GM19239 (cell line): ENCODE results near the gene ADM5.
"Not testable (repeated sequence)": the region's sequence is repeated elsewhere in the genome, so short reads cannot be mapped to it uniquely, and the experiment has no call there.

Source experiments
- DNase-seq: peaks from one replicate; pipeline ENCODE4 v3.0.0; 2011; ENCODE audit warnings: low spot score; ENCODE audit not compliant: insufficient read length
- FAIRE-seq: peaks from 2 replicates; lab custom pipeline; 2011; peaks lifted over from hg19 to GRCh38; lab: Jason Lieb, UNC

Gene ADM5

DNA sequence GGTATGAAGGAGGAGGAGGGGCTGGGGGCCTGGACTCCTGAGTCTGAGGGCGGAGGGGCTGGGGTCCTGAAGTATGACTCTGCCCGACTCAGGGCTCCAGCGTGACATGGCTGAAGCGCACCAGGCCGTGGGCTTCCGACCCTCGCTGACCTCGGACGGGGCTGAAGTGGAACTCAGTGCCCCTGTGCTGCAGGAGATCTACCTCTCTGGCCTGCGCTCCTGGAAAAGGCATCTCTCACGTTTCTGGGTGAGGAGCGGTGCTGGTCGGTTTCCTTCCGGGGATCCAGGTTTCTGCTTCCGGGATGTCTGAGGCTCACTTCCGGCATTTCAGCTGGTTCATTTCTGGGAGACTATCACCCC is 2.7 kb downstream of the ADM5 start:
- DNase-seq, result no peak
- no peak for FAIRE-seq

DNA sequence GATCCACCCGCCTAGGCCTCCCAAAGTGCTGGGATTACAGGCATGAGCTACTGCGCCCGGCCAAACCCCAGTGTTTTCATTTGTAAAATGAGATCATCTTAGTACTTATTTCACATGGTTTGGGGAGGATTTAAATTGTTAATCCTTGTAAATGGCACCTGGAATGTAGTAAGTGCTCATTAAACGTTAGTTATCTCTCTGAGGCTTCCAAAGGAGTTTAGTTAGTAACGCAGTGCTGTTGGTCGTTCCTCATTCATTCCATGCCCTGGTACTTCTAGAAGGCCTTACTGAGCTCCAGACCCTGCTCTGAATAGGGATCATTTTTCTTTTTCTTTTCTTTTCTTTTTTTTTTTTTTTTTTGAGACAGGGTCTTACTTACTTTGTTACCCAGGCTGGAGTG is 6.7 kb downstream of the ADM5 start:
- FAIRE-seq (no peak), DNase-seq (no peak)

DNA sequence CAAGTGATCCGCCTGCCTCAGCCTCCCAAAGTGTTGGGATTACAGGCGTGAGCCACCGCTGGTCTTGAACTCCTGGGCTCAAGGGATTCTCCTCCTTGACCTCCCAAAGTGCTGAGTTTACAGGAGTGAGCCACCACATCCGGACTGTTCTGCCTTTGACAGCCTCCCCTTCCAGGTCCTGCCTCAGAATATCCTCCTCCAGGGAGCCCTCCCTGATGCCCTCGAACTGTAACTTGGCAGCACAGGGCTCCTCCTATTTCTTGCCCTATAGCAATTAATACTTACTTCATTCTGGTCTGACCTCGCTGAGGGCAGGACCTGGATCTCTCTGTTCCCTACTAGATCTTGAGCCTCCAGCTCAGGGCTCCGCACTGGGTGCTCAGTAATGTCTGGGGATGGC is 7.5 kb downstream of the ADM5 start:
- DNase-seq, result no peak
- FAIRE-seq, result no peak

DNA sequence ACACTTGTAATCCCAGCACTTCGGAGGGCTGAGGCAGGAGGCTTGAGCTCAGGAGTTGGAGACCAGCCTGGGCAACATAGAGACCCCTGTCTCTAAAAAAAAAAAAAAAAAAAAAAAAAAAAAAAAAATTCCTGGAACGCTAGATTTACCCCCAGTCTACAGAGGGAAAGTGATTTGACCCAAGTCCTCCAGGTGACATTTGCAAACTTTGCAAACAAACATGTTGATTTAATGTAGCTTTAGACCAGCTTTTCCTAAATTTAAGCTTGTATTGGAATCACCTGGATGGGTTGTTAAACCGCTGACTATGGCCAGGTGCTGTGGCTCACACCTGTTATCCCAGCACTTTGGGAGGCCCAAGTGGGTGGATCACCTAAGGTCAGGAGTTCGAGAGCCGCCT is 10.0 kb downstream of the ADM5 start:
- DNase-seq (no peak), FAIRE-seq (no peak)

DNA sequence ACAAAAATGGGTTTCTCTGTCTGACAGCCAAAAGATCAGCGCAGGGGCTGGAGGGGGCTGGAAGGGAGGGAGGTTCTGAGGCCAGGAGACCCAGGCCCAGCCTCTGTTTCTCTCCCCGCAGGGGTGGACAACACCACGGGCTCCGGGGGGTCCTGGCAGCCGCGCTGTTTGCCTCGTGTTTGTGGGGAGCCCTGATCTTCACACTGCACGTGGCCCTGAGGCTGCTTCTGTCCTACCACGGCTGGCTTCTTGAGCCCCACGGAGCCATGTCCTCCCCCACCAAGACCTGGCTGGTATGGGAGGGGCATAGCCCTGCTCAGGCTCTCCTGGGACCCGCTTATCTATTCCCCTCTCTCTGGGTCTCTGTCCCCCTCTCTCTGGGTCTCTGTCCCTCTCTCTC is 11.2 kb downstream of the ADM5 start:
- FAIRE-seq (no peak), DNase-seq (no peak)

DNA sequence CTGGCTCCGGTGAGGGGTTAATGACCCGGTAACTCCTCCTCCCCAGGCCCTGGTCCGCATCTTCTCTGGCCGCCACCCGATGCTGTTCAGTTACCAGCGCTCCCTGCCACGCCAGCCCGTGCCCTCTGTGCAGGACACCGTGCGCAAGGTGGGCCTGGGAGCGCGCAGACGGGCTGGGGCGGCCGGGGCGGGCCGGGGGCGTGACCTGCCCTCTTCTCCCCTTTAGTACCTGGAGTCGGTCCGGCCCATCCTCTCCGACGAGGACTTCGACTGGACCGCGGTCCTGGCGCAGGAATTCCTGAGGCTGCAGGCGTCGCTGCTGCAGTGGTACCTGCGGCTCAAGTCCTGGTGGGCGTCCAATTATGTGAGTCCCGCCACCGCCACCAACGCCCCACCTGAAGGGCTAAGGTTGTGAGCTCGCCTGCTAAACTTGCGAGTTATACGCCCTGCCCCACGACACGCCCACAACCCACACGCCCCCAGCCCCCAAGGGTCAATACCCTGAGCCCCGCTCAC is 11.9 kb downstream of the ADM5 start:
- FAIRE-seq (no peak), DNase-seq (no peak)

DNA sequence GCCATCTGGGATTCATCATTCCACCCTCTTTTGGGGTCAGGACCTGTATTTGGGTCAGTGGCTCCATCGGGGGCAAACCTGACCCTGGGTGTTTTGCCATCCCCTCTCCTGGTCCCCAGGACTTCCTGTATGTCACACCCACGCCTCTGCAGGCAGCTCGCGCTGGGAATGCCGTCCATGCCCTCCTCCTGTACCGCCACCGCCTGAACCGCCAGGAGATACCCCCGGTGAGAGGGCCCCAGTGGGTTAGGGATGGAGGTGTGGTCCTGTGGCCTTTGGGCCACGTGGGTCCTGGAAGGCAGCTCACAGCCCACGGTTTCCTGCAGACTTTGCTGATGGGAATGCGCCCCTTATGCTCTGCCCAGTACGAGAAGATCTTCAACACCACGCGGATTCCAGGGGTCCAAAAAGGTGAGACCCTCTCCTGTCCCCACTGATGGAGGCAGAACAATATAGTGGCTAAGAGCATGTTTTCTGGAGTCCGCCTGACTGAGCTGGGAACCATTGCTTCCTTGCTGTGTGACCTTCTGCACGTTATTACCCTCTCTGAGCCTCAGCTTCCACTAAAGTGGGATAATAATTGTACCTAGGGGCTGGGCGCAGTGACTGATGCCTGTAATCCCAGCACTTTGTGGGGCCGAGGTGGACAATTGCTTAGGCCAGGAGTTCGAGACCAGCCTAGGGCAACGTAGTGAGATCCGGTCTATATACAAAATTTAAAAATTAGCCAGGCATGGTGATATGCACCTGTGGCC is 15.7 kb downstream of the ADM5 start:
- no peak for FAIRE-seq
- no peak for DNase-seq

DNA sequence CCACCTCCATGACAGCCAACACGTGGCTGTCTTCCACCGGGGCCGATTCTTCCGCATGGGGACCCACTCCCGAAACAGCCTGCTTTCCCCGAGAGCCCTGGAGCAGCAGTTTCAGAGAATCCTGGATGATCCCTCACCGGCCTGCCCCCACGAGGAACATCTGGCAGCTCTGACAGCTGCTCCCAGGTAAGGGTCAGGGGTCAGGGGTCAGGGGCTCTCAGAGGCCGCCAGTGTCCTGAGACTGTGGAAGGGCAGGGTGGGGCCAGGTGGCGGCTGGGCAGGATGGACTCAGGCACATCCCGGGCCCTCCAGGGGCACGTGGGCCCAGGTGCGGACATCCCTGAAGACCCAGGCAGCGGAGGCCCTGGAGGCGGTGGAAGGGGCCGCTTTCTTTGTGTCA is 16.5 kb downstream of the ADM5 start:
- DNase-seq, result no peak
- FAIRE-seq, result no peak

DNA sequence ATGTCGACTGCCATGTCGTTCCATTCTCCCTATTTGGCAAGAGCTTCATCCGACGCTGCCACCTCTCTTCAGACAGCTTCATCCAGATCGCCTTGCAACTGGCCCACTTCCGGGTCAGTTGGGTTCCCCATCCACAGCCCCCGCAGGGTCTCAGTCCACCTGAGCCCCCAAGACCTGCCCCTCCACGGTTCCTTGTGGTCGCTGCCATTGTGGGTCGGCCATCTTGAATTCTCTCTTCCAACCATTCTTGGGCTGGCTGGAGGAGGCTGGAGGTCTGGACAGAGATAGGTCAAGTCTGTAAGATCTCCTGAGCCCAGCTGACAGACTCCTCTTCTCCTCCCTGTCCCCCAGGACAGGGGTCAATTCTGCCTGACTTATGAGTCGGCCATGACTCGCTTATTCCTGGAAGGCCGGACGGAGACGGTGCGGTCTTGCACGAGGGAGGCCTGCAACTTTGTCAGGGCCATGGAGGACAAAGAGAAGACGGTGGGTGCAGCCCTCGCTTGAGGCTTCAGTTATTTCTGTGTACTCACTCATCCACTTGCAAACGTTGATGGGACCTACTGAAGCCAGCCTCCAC is 21.1 kb downstream of the ADM5 start:
- no peak for DNase-seq
- FAIRE-seq, result no peak

DNA sequence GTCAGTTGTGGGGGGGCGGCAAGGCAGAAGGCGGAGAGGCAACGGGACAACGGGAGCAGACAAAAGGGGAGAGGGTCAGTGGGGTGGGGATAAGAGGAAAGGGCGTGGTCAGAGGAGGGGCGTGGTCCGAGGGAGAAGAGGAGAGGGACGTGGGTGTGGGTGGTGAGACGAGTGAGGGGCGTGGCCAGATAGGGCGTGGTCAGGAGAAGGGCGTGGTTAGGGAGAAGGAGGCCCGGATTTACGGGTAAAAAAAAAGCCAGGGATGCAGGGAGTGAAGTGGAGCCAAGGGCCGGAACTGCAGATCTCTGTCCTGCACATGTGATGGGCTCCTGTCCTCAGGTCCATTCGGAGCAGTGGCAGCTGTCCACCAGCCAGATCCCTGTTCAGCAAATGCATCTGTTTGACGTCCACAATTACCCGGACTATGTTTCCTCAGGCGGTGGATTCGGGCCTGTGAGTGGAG is 23.0 kb downstream of the ADM5 start:
- no peak for FAIRE-seq

DNA sequence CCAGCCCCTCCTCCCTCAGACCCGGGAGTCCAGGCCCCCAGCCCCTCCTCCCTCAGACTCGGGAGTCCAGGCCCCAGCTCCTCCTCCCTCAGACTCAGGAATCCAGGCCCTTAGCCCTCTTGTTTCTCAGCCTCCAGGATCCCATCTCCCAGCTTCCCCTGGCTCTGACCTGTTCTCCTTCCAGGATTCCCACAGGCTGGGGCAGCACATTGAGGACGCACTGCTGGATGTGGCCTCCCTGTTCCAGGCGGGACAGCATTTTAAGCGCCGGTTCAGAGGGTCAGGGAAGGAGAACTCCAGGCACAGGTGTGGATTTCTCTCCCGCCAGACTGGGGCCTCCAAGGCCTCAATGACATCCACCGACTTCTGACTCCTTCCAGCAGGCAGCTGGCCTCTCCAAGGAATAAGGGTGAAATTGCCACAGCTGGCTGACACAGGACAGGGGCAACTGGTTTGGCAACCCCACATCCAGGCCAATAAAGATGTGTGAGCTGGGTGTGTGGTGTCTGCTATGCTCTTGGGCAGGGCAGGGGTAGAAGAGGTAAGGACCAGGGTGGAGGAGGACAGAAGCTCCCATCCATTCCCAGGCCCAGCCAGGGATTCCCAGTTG is 23.9 kb downstream of the ADM5 start:
- no peak for DNase-seq
- FAIRE-seq, result no peak

More for the DNA sequence above, 23.0 kb downstream of the ADM5 start:
- DNase-seq, result no peak

DNA sequence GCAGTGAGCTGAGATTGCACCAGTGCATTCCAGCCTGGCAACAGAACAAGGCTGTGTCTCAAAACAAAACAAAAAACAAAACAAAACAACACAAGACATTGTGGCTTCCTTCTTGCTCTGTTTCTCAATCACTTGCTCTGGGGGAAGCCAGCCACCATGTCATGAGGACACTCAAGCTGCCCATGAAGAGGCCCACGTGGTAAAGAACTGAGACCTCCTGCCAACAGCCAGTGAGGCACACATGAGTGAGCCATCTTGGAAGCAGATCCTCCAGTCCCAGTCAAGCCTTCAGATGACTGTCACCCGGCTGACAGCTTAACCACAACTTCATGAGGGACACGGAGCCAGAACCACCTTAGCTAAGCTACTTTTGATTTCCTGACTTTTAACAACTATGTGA is 26.8 kb downstream of the ADM5 start:
- DNase-seq (no peak), FAIRE-seq (no peak)

DNA sequence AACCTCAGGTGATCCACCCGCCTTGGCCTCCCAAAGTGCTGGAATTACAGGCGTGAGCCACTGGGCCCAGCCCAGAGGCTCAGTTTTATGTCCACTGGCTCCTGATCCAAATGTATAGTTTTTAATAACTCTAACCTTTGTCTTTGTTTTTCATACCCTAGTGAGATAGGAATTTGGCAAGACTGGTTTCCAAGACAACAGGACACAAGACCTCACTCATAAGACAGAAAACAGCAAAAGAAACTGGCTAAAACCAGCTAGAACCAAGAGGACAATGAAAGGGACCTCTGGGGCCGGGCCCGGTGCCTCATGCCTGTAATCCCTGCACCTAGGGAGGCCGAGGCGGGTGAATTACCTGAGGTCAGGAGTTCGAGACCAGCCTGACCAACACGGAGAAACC is 29.1 kb downstream of the ADM5 start:
- no peak for DNase-seq

DNA sequence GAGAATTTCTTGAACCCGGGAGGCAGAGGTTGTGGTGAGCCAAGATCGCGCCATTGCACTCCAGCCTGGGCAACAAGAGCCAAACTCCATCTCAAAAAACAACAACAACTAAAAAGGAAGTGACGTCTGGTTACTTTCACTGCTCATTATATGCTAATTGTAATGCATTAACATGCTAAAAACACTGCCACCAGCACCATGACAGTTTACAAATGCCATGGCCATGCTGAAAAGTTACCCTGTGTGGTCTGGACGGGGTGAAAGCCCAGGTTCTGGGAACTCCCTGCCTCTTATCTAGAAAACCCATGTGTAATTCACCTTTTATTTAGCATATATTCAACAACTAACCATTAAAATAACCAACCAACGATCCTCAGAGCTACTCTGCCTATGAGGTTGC is 29.6 kb downstream of the ADM5 start:
- FAIRE-seq (no peak), DNase-seq (no peak)

More for the DNA sequence above, 29.1 kb downstream of the ADM5 start:
- no peak for FAIRE-seq

DNA sequence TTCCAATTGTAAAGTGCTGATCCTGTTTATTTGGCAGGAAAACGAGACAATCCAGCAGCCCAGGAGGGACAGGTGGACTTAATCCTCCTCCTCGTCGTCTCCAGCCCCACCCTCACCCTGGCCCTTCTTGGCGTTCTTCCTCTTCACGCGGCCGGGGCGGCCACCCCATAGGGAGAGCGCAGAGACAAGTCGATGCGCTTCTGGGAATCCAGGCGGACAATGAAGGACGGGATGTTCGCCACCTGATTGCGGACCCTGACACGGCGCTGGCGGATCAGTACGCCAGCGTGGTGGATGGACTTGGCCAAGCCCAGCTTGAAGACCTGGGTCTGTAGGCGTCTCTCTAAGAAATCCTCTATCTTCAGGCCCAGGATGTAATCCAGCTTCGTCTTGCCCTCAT is 30.0 kb downstream of the ADM5 start:
- DNase-seq, FAIRE-seq: not testable (repeated sequence)

DNA sequence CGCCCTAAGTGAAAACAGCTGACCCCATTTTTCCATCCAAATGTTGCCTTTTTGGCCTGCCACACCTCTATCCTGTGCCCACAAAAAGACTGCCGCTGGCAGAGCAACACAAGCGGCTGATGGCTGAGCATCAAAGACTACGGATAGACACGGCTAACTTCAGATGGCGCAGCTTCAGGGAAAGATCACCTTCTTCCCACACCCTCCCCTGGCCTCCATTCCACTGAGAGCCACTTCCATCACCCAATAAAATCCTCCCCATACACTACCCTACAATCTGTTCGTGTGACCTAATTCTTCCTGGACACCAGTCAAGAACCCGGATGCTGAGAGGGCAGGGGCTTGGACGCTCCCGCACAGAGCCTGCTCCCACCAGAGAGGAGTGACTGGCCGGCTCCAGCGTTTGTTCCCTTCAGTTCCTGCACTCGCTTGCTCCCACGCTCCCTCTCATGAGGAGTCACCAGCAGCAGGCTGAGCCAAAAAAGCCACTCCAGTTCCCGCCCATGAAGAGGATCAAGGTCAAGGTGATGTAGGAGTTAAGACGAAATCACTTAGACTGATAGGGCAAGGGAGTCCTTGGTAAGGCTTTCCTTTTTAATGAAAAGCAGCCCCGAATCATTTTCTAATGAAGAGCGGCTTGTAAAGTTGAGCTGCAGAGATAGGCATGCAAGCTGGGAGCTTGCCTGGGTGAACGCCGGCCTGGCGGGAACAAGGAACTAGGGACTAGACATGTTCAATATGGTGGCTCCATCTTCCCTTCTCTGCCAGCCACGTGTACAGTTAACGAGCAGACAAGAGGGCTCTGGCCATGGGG is 38.0 kb downstream of the ADM5 start:
- no peak for FAIRE-seq
- no peak for DNase-seq

DNA sequence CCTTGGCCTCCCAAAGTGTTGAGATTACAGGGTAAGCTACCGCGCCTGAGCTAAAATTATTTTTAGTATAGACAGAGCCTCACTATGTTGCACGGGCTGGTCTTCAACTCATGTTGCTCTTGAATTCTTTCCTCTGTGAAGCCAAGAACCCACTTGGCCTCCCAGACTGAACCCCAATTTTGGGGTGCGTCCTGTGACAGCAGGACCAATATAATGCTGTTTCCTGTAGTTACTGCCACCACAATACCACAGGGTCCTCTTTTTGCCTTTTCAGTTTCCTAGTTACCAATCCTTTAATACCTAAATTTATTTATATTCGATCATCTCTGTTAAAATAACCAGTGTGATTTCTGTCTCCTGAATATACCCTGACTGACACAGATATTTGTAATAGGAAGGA is 40.8 kb downstream of the ADM5 start:
- no peak for FAIRE-seq
- no peak for DNase-seq

DNA sequence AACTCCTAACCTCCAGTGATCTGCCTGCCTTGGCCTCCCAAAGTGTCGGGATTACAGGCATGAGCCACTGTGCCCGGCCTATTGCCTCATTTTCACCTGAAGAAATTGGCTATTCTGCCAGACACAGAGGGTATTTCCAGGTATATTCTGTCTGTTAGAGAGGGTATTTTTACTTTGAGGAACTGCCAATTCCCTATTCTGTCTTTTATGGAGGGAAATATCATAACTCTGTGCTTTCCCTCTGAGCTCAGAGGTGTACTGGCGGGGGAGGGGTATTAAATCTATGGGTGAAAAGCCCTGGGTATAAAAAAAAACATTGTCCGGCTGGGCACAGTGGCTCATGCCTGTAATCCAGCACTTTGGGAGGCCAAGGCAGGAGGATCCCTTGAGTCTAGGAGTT is 48.9 kb downstream of the ADM5 start:
- no peak for DNase-seq
- FAIRE-seq, result no peak

DNA sequence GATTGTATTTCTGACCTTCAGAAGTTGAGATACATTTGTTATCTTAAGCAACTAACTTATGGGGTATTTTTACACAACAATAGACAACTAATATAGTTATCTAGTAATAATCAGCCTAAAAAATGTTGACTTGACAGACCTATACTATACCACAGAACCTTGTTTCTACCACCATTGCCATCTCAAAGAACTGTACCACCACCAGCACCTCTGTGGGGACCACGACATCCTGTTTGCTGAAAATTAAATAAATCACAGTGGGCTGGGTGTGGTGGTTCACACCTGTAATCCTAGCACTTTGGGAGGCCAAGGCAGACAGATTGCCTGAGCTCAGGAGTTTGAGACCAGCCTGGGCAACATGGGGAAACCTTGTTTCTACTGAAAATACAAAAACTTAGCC is 49.7 kb downstream of the ADM5 start:
- no peak for DNase-seq
- FAIRE-seq, result no peak

DNA sequence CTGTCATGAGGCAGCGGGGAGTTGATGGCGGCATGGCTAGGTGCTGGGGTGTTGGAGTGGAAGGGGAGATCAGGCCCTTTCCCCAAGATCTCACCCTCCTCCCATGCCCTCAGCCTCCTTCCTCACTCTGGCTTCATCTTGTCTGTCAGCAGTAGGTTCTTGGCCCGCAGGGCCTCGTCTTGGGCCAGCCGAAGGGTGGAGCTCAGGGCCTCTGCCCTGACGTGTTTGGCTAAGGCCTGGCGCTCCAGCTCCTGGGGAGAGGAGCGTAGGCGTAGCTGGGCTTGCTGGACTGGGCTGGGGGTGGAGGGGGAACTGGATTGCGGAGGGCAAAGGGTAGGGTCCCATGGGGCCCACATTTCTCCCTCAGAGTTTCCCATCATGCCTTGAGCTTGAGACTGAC is 50.5 kb downstream of the ADM5 start:
- DNase-seq (no peak), FAIRE-seq (no peak)
